Loucy (cell line): ENCODE measurements around the gene FSTL4.

Experiments
- H2AFZ ChIP-seq: fragments of 200-600 bp; sonication (generic); 2 replicates; pipeline ENCODE4 v1.6.0; 2016; ENCODE audit warnings: antibody characterized with exemption, mild to moderate bottlenecking, low read length, moderate library complexity
- H3F3A ChIP-seq: fragments of 200-600 bp; 2 replicates; pipeline ENCODE4 v1.6.0; 2016; ENCODE audit warnings: antibody characterized with exemption, low read depth, mild to moderate bottlenecking
- H3K27me3 ChIP-seq: fragments of 200-600 bp; sonication (generic); 2 replicates; pipeline ENCODE4 v1.6.1; 2014; ENCODE audit warnings: low read length, mild to moderate bottlenecking; ENCODE audit not compliant: insufficient read depth, poor library complexity, severe bottlenecking
- H3K36me3 ChIP-seq: fragments of 200-600 bp; sonication (generic); 2 replicates; pipeline ENCODE4 v1.6.1; 2016; ENCODE audit warnings: low read length; ENCODE audit not compliant: insufficient read depth
- H3K4me1 ChIP-seq: fragments of 200-600 bp; sonication (generic); 2 replicates; pipeline ENCODE4 v1.5.1; 2014; ENCODE audit warnings: low read length, mild to moderate bottlenecking; ENCODE audit not compliant: insufficient read depth, poor library complexity, severe bottlenecking
- H3K4me2 ChIP-seq: fragments of 200-600 bp; sonication (generic); 2 replicates; pipeline ENCODE4 v1.6.0; 2014; ENCODE audit warnings: antibody characterized with exemption, low read length, low read depth, mild to moderate bottlenecking; ENCODE audit not compliant: poor library complexity, severe bottlenecking
- H3K4me3 ChIP-seq: fragments of 200-600 bp; sonication (generic); 2 replicates; pipeline ENCODE4 v1.5.1; 2014; ENCODE audit warnings: low read length, mild to moderate bottlenecking, mixed read lengths; ENCODE audit not compliant: poor library complexity, severe bottlenecking
- H3K79me2 ChIP-seq: fragments of 200-600 bp; sonication (generic); 2 replicates; pipeline ENCODE4 v1.6.1; 2014; ENCODE audit warnings: low read length; ENCODE audit not compliant: insufficient read depth
- H3K9ac ChIP-seq: fragments of 200-600 bp; sonication (generic); 2 replicates; pipeline ENCODE4 v1.6.0; 2014; ENCODE audit warnings: mild to moderate bottlenecking, low read depth, low read length, moderate library complexity; ENCODE audit not compliant: poor library complexity, severe bottlenecking
- H3K9me2 ChIP-seq: fragments of 200-600 bp; sonication (generic); replicated peaks from 2 replicates; pipeline ENCODE4 v1.6.1; 2016; ENCODE audit warnings: low read depth, low read length, mixed read lengths
- H3K9me3 ChIP-seq: fragments of 200-600 bp; sonication (generic); 2 replicates; pipeline ENCODE4 v1.6.1; 2014; ENCODE audit warnings: mild to moderate bottlenecking, antibody characterized with exemption, low read length, low read depth; ENCODE audit not compliant: insufficient read depth
- H4K20me1 ChIP-seq: fragments of 200-600 bp; sonication (generic); 2 replicates; pipeline ENCODE4 v1.6.0; 2014; ENCODE audit warnings: antibody characterized with exemption, low read length, mild to moderate bottlenecking; ENCODE audit not compliant: insufficient read depth, poor library complexity, severe bottlenecking
- EZH2phosphoT487 ChIP-seq: fragments of 200-600 bp; IDR thresholded peaks from 2 replicates; pipeline ENCODE4 v1.6.1; 2018; ENCODE audit warnings: antibody characterized with exemption, mild to moderate bottlenecking, moderate library complexity, borderline replicate concordance
- TF ChIP-seq, protein P1 (sequence below): fragments of 200-600 bp; sonication (generic); conservative IDR thresholded peaks from 2 replicates; pipeline ENCODE4 v1.5.1; 2014; ENCODE audit warnings: mild to moderate bottlenecking, antibody characterized with exemption, low read length

The FSTL4 gene

DNA sequence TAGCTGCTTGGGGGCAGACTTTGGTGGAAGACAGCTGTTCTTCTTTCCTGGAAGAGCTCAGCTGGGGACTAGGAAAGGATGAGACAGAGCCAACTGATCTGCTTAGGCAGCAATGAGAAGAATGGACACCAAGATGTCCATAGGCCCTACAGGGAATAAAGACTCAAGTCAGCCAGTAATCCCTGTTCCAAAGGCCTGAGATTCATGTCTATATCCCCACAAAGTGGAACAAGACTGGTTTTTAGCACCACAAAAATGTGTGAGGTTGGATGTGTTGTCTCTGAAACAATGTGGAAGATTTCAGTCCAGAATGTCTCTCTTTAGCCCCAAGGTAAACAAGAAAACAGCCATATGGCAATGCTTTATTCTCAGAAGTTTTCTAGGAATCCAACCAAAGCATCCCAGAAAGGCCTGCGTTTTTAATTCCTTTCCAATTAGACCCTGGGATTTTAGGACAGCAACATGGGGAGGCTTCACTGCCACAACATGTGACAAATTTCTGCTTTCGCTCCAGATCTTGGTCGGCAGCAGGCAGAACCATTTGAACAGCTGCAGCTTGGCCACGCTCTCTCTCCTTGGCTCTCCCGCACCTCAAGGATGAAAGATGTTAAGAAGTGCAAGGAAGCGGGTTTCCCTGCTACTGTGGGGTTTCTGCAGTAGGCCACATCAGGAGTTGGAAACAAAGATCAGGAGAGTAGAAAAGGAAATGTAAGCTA is 245.1 kb downstream of the FSTL4 start:
- TF ChIP-seq EZH2phosphoT487: no peak
- TF ChIP-seq, protein P1, sequence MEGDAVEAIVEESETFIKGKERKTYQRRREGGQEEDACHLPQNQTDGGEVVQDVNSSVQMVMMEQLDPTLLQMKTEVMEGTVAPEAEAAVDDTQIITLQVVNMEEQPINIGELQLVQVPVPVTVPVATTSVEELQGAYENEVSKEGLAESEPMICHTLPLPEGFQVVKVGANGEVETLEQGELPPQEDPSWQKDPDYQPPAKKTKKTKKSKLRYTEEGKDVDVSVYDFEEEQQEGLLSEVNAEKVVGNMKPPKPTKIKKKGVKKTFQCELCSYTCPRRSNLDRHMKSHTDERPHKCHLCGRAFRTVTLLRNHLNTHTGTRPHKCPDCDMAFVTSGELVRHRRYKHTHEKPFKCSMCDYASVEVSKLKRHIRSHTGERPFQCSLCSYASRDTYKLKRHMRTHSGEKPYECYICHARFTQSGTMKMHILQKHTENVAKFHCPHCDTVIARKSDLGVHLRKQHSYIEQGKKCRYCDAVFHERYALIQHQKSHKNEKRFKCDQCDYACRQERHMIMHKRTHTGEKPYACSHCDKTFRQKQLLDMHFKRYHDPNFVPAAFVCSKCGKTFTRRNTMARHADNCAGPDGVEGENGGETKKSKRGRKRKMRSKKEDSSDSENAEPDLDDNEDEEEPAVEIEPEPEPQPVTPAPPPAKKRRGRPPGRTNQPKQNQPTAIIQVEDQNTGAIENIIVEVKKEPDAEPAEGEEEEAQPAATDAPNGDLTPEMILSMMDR: no peak
- Histone ChIP-seq H2AFZ (no peak overlapping the region), H3K4me2 (no peak overlapping the region), H3K36me3 (no peaks in the 10 kb centered on the region), H3K79me2 (no peaks in the 10 kb centered on the region), H3K4me3 (no peak overlapping the region), H3F3A (no peaks in the 10 kb centered on the region), H3K9ac (no peak overlapping the region), H3K9me3 (no peaks in the 10 kb centered on the region), H3K4me1 (no peaks in the 10 kb centered on the region), H3K27me3 (no peaks in the 10 kb centered on the region), H4K20me1 (no peaks in the 10 kb centered on the region), H3K9me2 (no peaks in the 10 kb centered on the region)

DNA sequence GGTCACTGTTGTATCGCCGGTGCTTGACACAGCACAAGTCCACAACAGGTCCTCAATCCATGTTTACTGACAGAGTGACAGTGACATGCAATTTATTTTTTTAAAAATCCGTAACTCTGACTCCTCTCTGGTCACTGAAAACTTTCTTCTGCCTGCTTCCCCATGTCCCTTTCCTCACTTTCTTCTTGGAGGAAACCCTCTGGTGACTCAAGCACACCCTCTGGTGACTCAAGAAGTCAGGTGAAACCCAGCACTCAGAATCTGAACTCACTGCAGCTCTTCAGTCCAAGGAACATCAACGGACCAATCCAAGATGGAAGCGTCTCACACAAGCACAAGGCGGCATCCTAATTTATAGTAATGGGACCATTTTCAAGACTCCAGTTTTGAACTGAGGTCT is 245.9 kb downstream of the FSTL4 start:
- Histone ChIP-seq H2AFZ (no peak overlapping the region), H3K27me3 (no peaks in the 10 kb centered on the region), H3K4me3 (no peak overlapping the region), H3K4me1 (no peaks in the 10 kb centered on the region), H3K79me2 (no peaks in the 10 kb centered on the region), H3K36me3 (no peaks in the 10 kb centered on the region), H3K9me2 (no peaks in the 10 kb centered on the region), H4K20me1 (no peaks in the 10 kb centered on the region), H3K4me2 (no peak overlapping the region), H3K9ac (no peak overlapping the region), H3F3A (no peaks in the 10 kb centered on the region), H3K9me3 (no peaks in the 10 kb centered on the region)
- TF ChIP-seq, protein P1: peak; percentile 24
- TF ChIP-seq EZH2phosphoT487: no peak

DNA sequence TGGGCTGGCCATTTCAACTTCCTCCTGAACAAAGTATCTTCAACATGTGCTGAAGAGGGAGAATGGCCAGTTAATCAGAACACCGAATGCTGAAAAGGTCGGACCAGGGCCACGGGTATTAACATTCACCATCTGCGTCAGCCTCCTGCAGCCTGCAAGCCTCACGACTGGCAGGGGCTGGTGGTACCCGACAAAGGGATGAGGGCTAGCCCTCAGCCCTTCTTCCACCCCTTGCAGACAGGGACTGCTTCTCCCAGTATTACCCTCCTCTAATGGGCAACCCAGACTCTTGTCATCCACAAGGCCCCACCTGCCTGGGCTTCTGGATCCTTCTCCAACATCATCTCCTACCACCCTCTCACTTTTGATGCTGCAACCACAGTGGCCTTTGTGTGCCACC is 246.6 kb downstream of the FSTL4 start:
- H3K4me3 ChIP-seq: no peak overlapping the region
- H4K20me1 ChIP-seq: no peaks in the 10 kb centered on the region
- H3K4me1 ChIP-seq: no peaks in the 10 kb centered on the region
- no peak overlapping the region for H3K9ac ChIP-seq
- TF ChIP-seq, protein P1: no peak
- no peak for TF ChIP-seq EZH2phosphoT487
- H3K9me3 ChIP-seq: no peaks in the 10 kb centered on the region
- H3K27me3 ChIP-seq: no peaks in the 10 kb centered on the region
- no peaks in the 10 kb centered on the region for H3K79me2 ChIP-seq
- no peaks in the 10 kb centered on the region for H3K36me3 ChIP-seq
- H3K4me2 ChIP-seq: no peak overlapping the region
- no peaks in the 10 kb centered on the region for H3F3A ChIP-seq
- H3K9me2 ChIP-seq: no peaks in the 10 kb centered on the region
- no peak overlapping the region for H2AFZ ChIP-seq
